MM.1S (cell line): Measurements from ENCODE around the gene DIP2C.

Experiments
- DNase-seq: peaks from one replicate; pipeline ENCODE4 v3.0.0-alpha.2; 2015
- H2AFZ ChIP-seq: fragments of 300-600 bp; sonication (generic); 2 replicates; pipeline ENCODE4 v1.6.0; 2016; ENCODE audit warnings: antibody characterized with exemption, low read length
- H3F3A ChIP-seq: fragments of 300-600 bp; sonication (generic); 2 replicates; pipeline ENCODE4 v1.6.1; 2016; ENCODE audit warnings: mild to moderate bottlenecking, antibody characterized with exemption, low read length, moderate library complexity, mixed read lengths; ENCODE audit not compliant: insufficient read depth
- H3K27ac ChIP-seq: fragments of 300-600 bp; sonication (generic); 2 replicates; pipeline ENCODE4 v1.5.1; 2016; ENCODE audit warnings: mild to moderate bottlenecking, low read length
- H3K27me3 ChIP-seq: fragments of 300-600 bp; sonication (generic); replicated peaks from 2 replicates; pipeline ENCODE4 v1.6.0; 2016; ENCODE audit warnings: low read length; ENCODE audit not compliant: insufficient read depth
- H3K36me3 ChIP-seq: fragments of 300-600 bp; sonication (generic); replicated peaks from 2 replicates; pipeline ENCODE4 v1.6.1; 2016; ENCODE audit warnings: mild to moderate bottlenecking, low read length, mixed read lengths; ENCODE audit not compliant: insufficient read depth
- H3K4me1 ChIP-seq: fragments of 300-600 bp; sonication (generic); 2 replicates; pipeline ENCODE4 v1.6.1; 2016; ENCODE audit warnings: low read length, mixed read lengths
- H3K4me2 ChIP-seq: fragments of 300-600 bp; sonication (generic); 2 replicates; pipeline ENCODE4 v1.6.0; 2016; ENCODE audit warnings: low read depth, low read length
- H3K4me3 ChIP-seq: fragments of 300-600 bp; sonication (generic); 2 replicates; pipeline ENCODE4 v1.5.1; 2016; ENCODE audit warnings: low read length, mixed read lengths
- H3K79me2 ChIP-seq: fragments of 300-600 bp; sonication (generic); 2 replicates; pipeline ENCODE4 v1.6.1; 2016; ENCODE audit warnings: mixed run types, low read length, mixed read lengths
- H3K9ac ChIP-seq: fragments of 300-600 bp; sonication (generic); 2 replicates; pipeline ENCODE4 v1.6.1; 2016; ENCODE audit warnings: low read length, mixed read lengths
- H3K9me2 ChIP-seq: fragments of 300-600 bp; sonication (generic); replicated peaks from 2 replicates; pipeline ENCODE4 v1.6.1; 2016; ENCODE audit warnings: mild to moderate bottlenecking, low read length, mixed read lengths; ENCODE audit not compliant: insufficient read depth
- H3K9me3 ChIP-seq: fragments of 300-600 bp; sonication (generic); replicated peaks from 2 replicates; pipeline ENCODE4 v1.6.1; 2016; ENCODE audit warnings: mild to moderate bottlenecking, low read length, mixed read lengths; ENCODE audit not compliant: insufficient read depth
- H4K20me1 ChIP-seq: fragments of 300-600 bp; sonication (generic); 2 replicates; pipeline ENCODE4 v1.6.1; 2016; ENCODE audit warnings: mild to moderate bottlenecking, low read length, moderate library complexity, mixed read lengths; ENCODE audit not compliant: insufficient read depth
- EZH2 ChIP-seq: fragments of 300-600 bp; sonication (generic); optimal IDR thresholded peaks from 2 replicates; pipeline ENCODE3; 2017; ENCODE audit warnings: low read depth, mild to moderate bottlenecking, antibody characterized with exemption, low read length, mixed read lengths
- EZH2phosphoT487 ChIP-seq: fragments of 300-600 bp; sonication (generic); IDR thresholded peaks from 2 replicates; pipeline ENCODE4 v1.6.1; 2018; ENCODE audit warnings: antibody characterized with exemption, low read length
- TF ChIP-seq, protein P1 (sequence below): fragments of 300-600 bp; sonication (generic); IDR thresholded peaks from 2 replicates; pipeline ENCODE4 v1.5.1; 2016; ENCODE audit warnings: antibody characterized with exemption, low read length, mixed read lengths

The DIP2C gene

DNA sequence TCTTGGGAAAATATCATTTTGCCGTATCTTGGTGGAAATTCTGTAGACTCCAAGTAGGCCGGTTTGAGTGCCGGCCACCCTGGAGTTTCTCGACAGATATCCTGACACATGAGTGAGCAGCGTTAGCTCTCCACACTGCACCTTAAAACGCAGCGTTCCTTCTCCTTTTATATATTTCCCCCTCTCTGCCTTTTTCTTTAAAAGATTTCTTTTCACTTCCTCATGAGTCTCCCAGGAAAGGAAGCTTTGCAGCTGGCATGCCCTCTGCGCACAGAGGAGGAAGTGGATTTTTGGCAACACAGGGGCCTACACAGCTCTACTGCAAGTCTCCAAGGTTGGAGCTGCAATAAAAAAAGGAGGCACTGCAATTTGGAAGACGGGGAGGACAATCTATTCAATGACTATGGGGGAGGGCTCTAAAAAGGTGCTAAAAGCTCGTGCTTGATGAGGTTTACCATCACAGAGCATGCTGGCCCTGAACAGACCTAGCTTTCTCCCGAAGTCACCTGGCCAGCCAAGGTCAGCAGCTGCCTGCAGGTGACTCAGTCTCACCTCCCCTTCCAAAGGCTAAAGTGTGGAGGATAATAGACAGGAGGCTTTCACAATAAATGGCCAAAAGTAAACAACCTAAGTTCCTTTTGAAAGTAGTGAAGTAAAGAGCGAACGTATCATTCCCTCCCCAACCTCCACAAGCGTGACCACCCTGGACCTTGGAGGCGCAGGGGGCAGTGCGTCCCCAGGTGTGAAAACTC is 301.4 kb downstream of the DIP2C start:
- DNase-seq = no peak
- Histone ChIP-seq H3K9me2 (no peaks in the 10 kb centered on the region), H3K27ac (no peak overlapping the region), H3K4me2 (no peak overlapping the region), H3K9me3 (no peaks in the 10 kb centered on the region), H2AFZ (no peak overlapping the region), H3K36me3 (no peaks in the 10 kb centered on the region), H3K9ac (no peak overlapping the region), H3K27me3 (no peaks in the 10 kb centered on the region), H3K4me1 (no peaks in the 10 kb centered on the region), H3F3A (no peaks in the 10 kb centered on the region), H3K4me3 (no peak overlapping the region), H3K79me2 (no peaks in the 10 kb centered on the region), H4K20me1 (no peaks in the 10 kb centered on the region)
- TF ChIP-seq EZH2 (no peak), EZH2phosphoT487 (no peak)
- TF ChIP-seq, protein P1, sequence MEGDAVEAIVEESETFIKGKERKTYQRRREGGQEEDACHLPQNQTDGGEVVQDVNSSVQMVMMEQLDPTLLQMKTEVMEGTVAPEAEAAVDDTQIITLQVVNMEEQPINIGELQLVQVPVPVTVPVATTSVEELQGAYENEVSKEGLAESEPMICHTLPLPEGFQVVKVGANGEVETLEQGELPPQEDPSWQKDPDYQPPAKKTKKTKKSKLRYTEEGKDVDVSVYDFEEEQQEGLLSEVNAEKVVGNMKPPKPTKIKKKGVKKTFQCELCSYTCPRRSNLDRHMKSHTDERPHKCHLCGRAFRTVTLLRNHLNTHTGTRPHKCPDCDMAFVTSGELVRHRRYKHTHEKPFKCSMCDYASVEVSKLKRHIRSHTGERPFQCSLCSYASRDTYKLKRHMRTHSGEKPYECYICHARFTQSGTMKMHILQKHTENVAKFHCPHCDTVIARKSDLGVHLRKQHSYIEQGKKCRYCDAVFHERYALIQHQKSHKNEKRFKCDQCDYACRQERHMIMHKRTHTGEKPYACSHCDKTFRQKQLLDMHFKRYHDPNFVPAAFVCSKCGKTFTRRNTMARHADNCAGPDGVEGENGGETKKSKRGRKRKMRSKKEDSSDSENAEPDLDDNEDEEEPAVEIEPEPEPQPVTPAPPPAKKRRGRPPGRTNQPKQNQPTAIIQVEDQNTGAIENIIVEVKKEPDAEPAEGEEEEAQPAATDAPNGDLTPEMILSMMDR = no peak

DNA sequence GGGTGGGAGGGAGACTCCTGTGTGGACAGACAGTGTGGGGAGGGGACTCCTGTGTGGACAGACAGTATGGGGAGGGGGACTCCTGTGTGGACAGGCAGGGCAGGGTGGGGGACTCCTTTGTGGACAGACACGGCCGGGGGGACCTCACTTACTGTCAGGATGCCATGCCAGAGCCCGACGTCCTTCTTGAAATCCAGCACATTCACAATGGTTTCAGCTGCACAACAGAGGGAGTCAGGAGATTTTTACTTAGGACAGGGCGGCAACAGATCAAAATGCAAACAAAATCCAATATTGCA is 301.9 kb downstream of the DIP2C start:
- H3K4me2 ChIP-seq = no peak overlapping the region
- H3K9me2 ChIP-seq = no peaks in the 10 kb centered on the region
- no peak overlapping the region for H3K27ac ChIP-seq
- no peaks in the 10 kb centered on the region for H3F3A ChIP-seq
- no peaks in the 10 kb centered on the region for H3K27me3 ChIP-seq
- no peak overlapping the region for H3K4me3 ChIP-seq
- H3K79me2 ChIP-seq = no peaks in the 10 kb centered on the region
- no peaks in the 10 kb centered on the region for H4K20me1 ChIP-seq
- no peaks in the 10 kb centered on the region for H3K36me3 ChIP-seq
- no peak overlapping the region for H3K9ac ChIP-seq
- no peaks in the 10 kb centered on the region for H3K4me1 ChIP-seq
- no peak for DNase-seq
- no peak overlapping the region for H2AFZ ChIP-seq
- TF ChIP-seq EZH2phosphoT487 (no peak), EZH2 (no peak)
- TF ChIP-seq, protein P1 = no peak
- H3K9me3 ChIP-seq = no peaks in the 10 kb centered on the region

DNA sequence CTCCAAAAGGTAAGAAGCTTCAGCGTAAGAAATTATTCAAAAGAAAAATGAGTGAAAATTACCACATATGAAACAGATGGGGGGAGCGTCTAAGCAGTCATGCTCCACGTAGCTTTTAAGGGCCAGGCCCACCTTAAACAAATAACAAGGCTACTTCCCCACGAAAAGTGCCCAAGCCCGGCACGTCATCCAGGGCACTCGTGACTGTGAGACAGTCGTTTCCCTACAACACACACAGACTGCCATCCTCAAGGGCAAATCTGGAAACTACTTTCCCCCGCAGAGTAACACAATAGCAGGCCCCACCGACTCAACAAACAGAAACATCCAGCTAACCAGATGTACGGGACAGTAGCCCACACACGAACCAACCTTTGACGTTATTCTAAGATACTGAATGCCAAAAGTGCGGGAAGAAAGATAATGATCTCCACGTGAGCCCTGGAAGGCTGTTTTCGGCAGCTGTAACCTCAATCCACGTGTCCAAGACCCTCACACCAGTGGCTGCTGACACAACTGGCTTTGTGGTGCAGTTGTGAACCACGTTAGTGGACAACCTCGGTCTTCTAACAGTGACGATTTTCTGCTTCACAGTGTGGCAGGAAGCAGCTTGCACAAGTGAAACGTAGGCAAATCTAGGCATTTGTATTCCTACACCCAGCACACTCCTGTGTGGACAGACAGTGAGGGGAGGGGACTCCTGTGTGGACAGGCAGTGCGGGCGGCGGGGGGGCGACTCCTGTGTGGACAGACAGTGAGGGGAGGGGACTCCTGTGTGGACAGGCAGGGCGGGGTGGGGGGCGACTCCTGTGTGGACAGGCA is 302.5 kb downstream of the DIP2C start:
- H3K4me3 ChIP-seq = no peak overlapping the region
- H3F3A ChIP-seq = no peaks in the 10 kb centered on the region
- H3K36me3 ChIP-seq = no peaks in the 10 kb centered on the region
- H2AFZ ChIP-seq = no peak overlapping the region
- H3K27me3 ChIP-seq = no peaks in the 10 kb centered on the region
- H3K9me2 ChIP-seq = no peaks in the 10 kb centered on the region
- H3K4me1 ChIP-seq = no peaks in the 10 kb centered on the region
- no peaks in the 10 kb centered on the region for H4K20me1 ChIP-seq
- no peak for TF ChIP-seq EZH2
- TF ChIP-seq, protein P1 = no peak
- no peak for TF ChIP-seq EZH2phosphoT487
- no peak for DNase-seq
- no peak overlapping the region for H3K27ac ChIP-seq
- H3K4me2 ChIP-seq = no peak overlapping the region
- H3K9me3 ChIP-seq = no peaks in the 10 kb centered on the region
- no peaks in the 10 kb centered on the region for H3K79me2 ChIP-seq
- H3K9ac ChIP-seq = no peak overlapping the region
